ENCODE results near the gene CUX1. TPM values are rescaled to one million over a fixed set of nuclear protein-coding genes. Genes with fewer than 3 reads are reported as not detected.
A peak's percentile ranks its signal among the peaks of the same experiment; 100 is the strongest.

CUX1 gene
- total RNA-seq, 1 experiment from 2014 or later: 53.5 TPM

GRCh38 chr7:101945034-101945758 is 127.8 kb downstream of the CUX1 start:
- Histone ChIP-seq H3T11ph (ENCODE audit: low read length) (no peak overlapping the region), H3K79me2 (ENCODE audit: insufficient read depth, low read length) (peaks cover 7% of the 10 kb centered on the region; the same call in 1 of the 2 replicates), H4K91ac (ENCODE audit: insufficient read length, low read depth, low read length) (no peak overlapping the region), H3K27me3 (ENCODE audit: insufficient read depth, low read length) (no peaks in the 10 kb centered on the region), H3K4me2 (ENCODE audit: insufficient read depth, insufficient read length, low read length) (no peak overlapping the region), H3K14ac (ENCODE audit: insufficient read depth, low read length) (no peak overlapping the region; the same call in 1 of the 2 replicates), H2BK15ac (ENCODE audit: low read depth, low read length) (no peak overlapping the region), H3K9ac (ENCODE audit: extremely low read depth, insufficient read length, low read length) (no peak overlapping the region), H2BK12ac (ENCODE audit: insufficient read length, low read depth, low read length) (no peak overlapping the region), H2AFZ (ENCODE audit: low read length) (no peak overlapping the region), H3K18ac (ENCODE audit: insufficient read length, low read depth, low read length) (no peak overlapping the region), H3K23ac (ENCODE audit: insufficient read length, low read depth, low read length) (no peak overlapping the region), H3K4me1 (ENCODE audit: insufficient read depth, low read length) (peaks cover 12% of the 10 kb centered on the region), H2BK120ac (ENCODE audit: low read depth, low read length, poor library complexity, severe bottlenecking) (no peak overlapping the region), H3K27ac (ENCODE audit: insufficient read length, low read depth, low read length) (no peak overlapping the region), H3K4ac (ENCODE audit: low read depth, low read length) (no peak overlapping the region), H4K5ac (ENCODE audit: insufficient read length, low read depth, low read length) (no peak overlapping the region), H3K79me1 (ENCODE audit: insufficient read depth, low read depth, low read length, poor library complexity, severe bottlenecking) (peaks cover 2% of the 10 kb centered on the region), H2AK5ac (ENCODE audit: insufficient read length, low read length) (no peak overlapping the region), H3K23me2 (ENCODE audit: insufficient read length, low read depth, low read length, poor library complexity, severe bottlenecking) (no peaks in the 10 kb centered on the region), H3K56ac (ENCODE audit: insufficient read length, low read depth, low read length) (no peak overlapping the region), H2BK20ac (ENCODE audit: low read depth, low read length, poor library complexity, severe bottlenecking) (no peak overlapping the region), H4K8ac (replicated peaks; ENCODE audit: insufficient read length, low read depth, low read length) (no peak overlapping the region), H4K20me1 (ENCODE audit: control insufficient read depth, insufficient read depth, insufficient read length) (no peaks in the 10 kb centered on the region), H3K9me3 (ENCODE audit: control insufficient read depth, low read depth, low read length) (no peaks in the 10 kb centered on the region), H2BK5ac (ENCODE audit: insufficient read length, low read length) (no peak overlapping the region)
- Mint-ChIP-seq H3K27me3 (ENCODE audit: low read depth) (no peaks in the 10 kb centered on the region), H3K36me3 (ENCODE audit: insufficient read depth in 1 of 3, low read depth in 3 of 3) (peaks cover 0 to 6% (median 0%) of the 10 kb centered on the region in 3 experiments; a peak in 2 of 7 replicates), H3K4me1 (peaks cover 61% of the 10 kb centered on the region in 2 experiments), H3K27ac (peak overlapping the region; percentile 28 to 82 (median 77); a peak in 5 of 7 replicates), H3K9me3 (no peaks in the 10 kb centered on the region), H3K4me3 (no peak overlapping the region)
- no peak for DNase-seq
- WGBS (ENCODE audit: extremely low coverage, insufficient read length, low lambda C conversion rate): no CpG with 5 or more reads among the region's 15 CpGs
- no peak for TF ChIP-seq CTCF (conservative IDR thresholded peaks at IDR 0.05)

Data from H9 (cell line).